ENCODE data around the gene CCDC30. TPM values are rescaled to one million over a fixed set of nuclear protein-coding genes. Genes with fewer than 3 reads are reported as not detected.
A peak's percentile ranks its signal among the peaks of the same experiment; 100 is the strongest.

CCDC30 gene
- 10 to 100 TPM in 2 of 6 donors, 1 to 10 TPM in 4; 4.4 to 40.9 (median 8.2) TPM for total RNA-seq

DNA sequence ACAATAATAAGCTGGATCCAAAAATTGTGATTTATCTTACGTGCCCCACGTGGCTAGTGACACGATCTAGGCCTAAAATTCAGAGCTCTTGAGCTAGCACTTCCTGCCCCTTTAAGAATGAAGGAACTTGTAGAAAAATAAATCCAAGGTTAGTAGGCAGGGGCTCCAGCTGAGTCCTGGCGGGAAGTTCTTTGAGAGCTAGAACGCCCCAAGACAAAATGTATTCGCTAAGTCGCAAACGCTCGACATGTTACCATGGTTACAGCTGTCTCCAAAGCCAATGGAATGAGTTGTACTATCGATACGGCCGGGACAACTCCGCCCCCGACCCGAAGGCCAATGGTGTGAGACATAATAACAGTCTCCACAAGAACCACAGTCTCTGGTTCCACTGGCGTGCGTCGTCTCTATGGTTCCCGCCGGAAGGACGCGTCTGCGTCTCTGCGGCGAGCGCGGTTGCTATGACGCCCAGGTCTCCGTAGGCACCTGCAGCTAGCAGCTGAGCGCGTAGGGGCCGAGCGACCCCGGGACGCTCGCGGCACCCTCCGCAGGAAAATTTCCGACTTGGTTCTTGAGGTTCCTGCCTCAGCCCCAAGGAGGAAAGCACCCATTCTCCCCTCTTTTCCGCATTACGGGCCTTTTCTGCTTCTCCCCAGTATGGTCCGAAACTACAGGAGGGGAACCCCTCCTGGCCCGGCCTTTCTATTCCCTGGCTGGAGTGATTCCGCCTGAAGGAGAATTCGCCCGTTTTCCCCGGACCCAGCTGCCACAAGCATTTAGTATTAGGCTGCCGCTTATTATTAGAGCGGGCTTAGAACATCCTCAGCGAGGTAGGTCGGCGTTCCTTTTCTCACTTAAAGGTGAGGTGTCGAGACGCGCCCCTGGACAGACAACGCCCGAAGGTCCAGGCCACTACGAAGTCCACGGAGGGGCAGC lies at the start of gene CCDC30:
CCDC30 (plus strand) TSS at position 459 of the 936 bp plus-strand sequence. CDS start 17,266 bp downstream, outside the sequence.
- H3K36me3 ChIP-seq, result peaks cover 3 to 20% (median 4%) of the 10 kb centered on the region in 4 donors
- DNase-seq (peak; percentile 93 to 98), ATAC-seq (ENCODE audit: low FRiP score in 2 of 2) (peak; percentile 100)
- peaks cover 6 to 33% (median 18%) of the 10 kb centered on the region in 4 donors for H3K4me1 ChIP-seq
- H3K27me3 ChIP-seq, result no peaks in the 10 kb centered on the region
- peak within 1 kb of the TSS; percentile 22 to 81 (median 32) for H3K27ac ChIP-seq
- H3K4me3 ChIP-seq, result peak within 1 kb of the TSS; percentile 64 to 83 (median 74)
- WGBS, 2 donors, result 1 to 2% methylated on average over 44 to 54 of the region's 59 CpGs
- TF ChIP-seq EP300 (IDR thresholded peaks at IDR 0.05) (no peak), POLR2A (IDR thresholded peaks at IDR 0.05) (peak in 1 of 4 donors; percentile 53), POLR2AphosphoS5 (IDR thresholded peaks at IDR 0.05) (peak; percentile 20 to 39)
- TF ChIP-seq, protein P1, sequence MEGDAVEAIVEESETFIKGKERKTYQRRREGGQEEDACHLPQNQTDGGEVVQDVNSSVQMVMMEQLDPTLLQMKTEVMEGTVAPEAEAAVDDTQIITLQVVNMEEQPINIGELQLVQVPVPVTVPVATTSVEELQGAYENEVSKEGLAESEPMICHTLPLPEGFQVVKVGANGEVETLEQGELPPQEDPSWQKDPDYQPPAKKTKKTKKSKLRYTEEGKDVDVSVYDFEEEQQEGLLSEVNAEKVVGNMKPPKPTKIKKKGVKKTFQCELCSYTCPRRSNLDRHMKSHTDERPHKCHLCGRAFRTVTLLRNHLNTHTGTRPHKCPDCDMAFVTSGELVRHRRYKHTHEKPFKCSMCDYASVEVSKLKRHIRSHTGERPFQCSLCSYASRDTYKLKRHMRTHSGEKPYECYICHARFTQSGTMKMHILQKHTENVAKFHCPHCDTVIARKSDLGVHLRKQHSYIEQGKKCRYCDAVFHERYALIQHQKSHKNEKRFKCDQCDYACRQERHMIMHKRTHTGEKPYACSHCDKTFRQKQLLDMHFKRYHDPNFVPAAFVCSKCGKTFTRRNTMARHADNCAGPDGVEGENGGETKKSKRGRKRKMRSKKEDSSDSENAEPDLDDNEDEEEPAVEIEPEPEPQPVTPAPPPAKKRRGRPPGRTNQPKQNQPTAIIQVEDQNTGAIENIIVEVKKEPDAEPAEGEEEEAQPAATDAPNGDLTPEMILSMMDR (IDR thresholded peaks at IDR 0.05), result peak in 1 of 6 experiments; percentile 10
- H3K9me3 ChIP-seq, result no peaks in the 10 kb centered on the region

DNA sequence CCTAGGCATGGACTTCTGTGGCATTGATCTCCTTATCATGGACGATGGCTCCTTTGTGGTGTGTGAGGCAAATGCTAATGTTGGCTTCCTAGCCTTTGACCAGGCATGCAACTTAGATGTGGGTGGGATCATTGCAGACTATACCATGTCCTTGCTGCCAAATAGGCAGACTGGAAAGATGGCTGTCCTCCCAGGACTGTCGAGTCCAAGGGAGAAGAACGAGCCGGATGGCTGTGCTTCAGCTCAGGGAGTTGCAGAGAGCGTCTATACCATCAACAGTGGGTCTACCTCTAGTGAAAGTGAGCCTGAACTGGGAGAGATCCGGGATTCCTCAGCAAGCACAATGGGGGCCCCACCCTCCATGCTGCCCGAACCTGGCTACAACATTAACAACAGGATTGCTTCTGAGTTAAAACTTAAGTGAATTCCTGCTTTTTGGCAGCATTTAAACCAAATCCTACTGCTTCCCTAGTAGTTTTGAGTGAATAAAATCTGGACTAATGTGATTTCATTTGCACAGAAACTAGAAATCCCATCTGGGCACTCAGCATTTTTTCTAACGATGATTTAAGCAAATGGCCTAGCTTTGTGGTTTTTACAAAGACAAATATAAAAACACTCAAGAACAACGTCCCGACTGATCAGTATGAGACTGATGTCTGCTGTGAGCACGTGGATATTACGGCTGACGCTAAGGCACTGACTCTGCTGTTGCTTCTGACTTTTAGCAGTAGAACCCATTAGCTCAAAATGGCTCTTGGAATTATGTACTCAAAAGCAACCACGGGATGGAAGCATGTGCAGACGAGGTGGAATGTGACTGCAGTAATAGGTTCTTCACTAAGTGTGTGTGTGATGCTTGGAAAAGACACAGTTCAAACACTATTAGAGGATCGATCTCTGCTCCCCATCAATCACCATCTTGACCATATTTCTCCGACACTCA lies 48.3 kb upstream of the CCDC30 start:
- Histone ChIP-seq H3K4me3 (no peak overlapping the region), H3K27ac (no peak overlapping the region), H3K36me3 (no peaks in the 10 kb centered on the region), H3K27me3 (no peaks in the 10 kb centered on the region), H3K4me1 (no peaks in the 10 kb centered on the region), H3K9me3 (no peaks in the 10 kb centered on the region)
- no peak for ATAC-seq (ENCODE audit: low FRiP score in 2 of 2)
- TF ChIP-seq POLR2AphosphoS5 (IDR thresholded peaks at IDR 0.05) (no peak), EP300 (IDR thresholded peaks at IDR 0.05) (no peak), POLR2A (IDR thresholded peaks at IDR 0.05) (no peak)
- no peak for DNase-seq
- WGBS, 2 donors, result 85% methylated on average over 13 to 17 of the region's 17 CpGs

DNA sequence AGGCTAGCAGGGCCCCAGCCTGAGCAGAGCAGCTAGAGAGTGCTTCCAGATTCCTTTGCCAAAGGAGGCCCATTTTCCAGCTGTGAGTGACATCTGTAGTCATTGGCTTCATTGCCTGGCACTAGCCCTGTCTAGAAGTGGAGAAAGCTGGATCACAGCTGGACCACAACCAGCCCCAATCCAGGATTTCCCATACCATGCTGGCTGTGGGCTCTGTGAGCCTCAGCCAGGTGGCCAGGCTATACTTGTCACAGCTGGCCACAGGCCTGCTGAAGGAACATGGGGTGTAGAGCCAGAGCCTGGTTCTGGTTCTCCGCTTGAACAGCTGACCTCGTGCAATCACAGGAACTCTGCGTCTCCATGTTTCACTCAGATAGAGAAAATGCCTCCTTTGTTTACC lies 45.9 kb upstream of the CCDC30 start:
- ATAC-seq (ENCODE audit: low FRiP score in 2 of 2) (no peak), DNase-seq (no peak)
- TF ChIP-seq, protein P1 (IDR thresholded peaks at IDR 0.05), result no peak
- Histone ChIP-seq H3K36me3 (no peaks in the 10 kb centered on the region), H3K4me3 (no peak overlapping the region), H3K4me1 (peaks cover 0 to 12% (median 6%) of the 10 kb centered on the region in 4 donors), H3K27me3 (no peaks in the 10 kb centered on the region), H3K27ac (no peak overlapping the region), H3K9me3 (no peaks in the 10 kb centered on the region)
- WGBS, 2 donors, result 81 to 92% methylated on average over 3 of the region's 3 CpGs

DNA sequence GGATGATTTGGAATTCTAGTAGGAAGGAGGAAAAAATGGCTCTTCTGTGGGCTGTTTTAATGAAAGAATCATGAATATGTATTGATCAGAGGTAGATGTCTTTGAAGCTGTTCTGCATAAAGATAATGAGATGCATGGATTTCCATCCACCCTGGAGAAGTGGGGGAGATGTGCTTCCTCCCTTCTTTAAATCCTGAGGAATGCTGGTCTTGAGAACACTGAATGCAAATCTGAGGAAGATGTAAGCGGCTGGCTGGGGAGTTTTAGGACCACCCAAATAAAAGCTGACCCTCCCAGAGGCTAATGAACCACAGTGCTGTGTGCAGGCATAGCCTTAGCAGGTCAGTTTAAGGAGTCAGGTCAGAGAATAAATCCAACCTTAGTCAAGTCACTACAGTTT lies 44.6 kb upstream of the CCDC30 start:
- no peak for DNase-seq
- Histone ChIP-seq H3K9me3 (no peaks in the 10 kb centered on the region), H3K36me3 (no peaks in the 10 kb centered on the region), H3K27me3 (no peaks in the 10 kb centered on the region), H3K27ac (no peak overlapping the region), H3K4me3 (no peak overlapping the region), H3K4me1 (peaks cover 0 to 12% (median 6%) of the 10 kb centered on the region in 4 donors)
- no peak for ATAC-seq (ENCODE audit: low FRiP score in 2 of 2)
- TF ChIP-seq POLR2A (IDR thresholded peaks at IDR 0.05), result no peak
- no peak for TF ChIP-seq POLR2AphosphoS5 (IDR thresholded peaks at IDR 0.05)
- no peak for TF ChIP-seq EP300 (IDR thresholded peaks at IDR 0.05)
- 83 to 86% methylated on average over 1 of the region's 1 CpG for WGBS, 2 donors

DNA sequence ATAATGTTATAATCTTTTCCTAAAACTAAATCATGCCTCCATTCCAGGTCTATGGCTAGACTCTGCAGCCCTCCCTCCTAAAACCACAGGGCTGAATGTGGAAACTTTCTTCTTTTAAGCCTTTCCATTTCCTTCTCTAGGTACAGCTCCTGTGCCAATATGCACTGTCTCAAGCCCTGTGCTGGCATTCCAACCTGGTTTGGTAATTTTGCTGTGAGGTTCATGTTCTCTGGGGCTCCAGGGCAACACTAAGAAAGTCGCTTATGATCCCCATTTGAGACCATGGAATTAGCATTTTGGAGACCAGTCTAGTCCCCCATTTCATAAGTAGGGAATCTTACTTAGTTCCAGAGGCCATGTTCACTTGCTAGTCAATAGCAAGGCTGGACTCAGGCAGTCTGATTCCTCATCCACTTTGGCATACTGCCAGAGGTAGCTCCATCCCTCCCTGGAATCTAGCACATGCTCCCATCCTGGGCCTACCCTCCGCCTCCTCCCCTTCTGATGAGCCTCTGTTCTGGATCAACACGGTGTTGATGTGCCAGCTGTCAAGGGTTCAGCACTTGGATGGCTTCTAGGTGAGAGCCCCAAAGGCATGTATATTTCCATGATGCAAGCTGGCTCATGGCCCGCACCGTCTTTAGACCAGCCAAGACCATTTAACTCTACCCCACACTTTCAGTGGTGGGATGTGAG lies 43.8 kb upstream of the CCDC30 start:
- peak; percentile 6 to 25 for ATAC-seq (ENCODE audit: low FRiP score in 2 of 2)
- H3K4me1 ChIP-seq, result peaks cover 0 to 12% (median 6%) of the 10 kb centered on the region in 4 donors

More for the DNA sequence above, 43.8 kb upstream of the CCDC30 start:
- DNase-seq, result no peak
- TF ChIP-seq POLR2A (IDR thresholded peaks at IDR 0.05) (no peak), POLR2AphosphoS5 (IDR thresholded peaks at IDR 0.05) (no peak)
- TF ChIP-seq, protein P1 (IDR thresholded peaks at IDR 0.05), result no peak
- Histone ChIP-seq H3K36me3 (no peaks in the 10 kb centered on the region), H3K9me3 (no peaks in the 10 kb centered on the region), H3K27me3 (no peaks in the 10 kb centered on the region), H3K27ac (no peak overlapping the region), H3K4me3 (no peak overlapping the region)
- 81 to 86% methylated on average over 4 to 5 of the region's 5 CpGs for WGBS, 2 donors

Data from upper lobe of left lung (tissue), 6 donors.